Upper lobe of left lung (tissue), 4 donors: ENCODE measurements around the gene ZNF155.

Source experiments
- CTCF ChIP-seq, 6 experiments: fragments of 450-650 bp in 4 of 6; fragments of 200-600 bp in 2 of 6; sonication (generic) in 2 of 6; IDR thresholded peaks; one replicate each; pipeline ENCODE4 v1.5.1; 2016 to 2019; ENCODE audit warnings: antibody characterized with exemption in 6 of 6
- EP300 ChIP-seq, 4 donors: sonication (generic); formaldehyde crosslinking; IDR thresholded peaks; one replicate each; pipeline ENCODE4 v1.5.1; 2017; ENCODE audit warnings: antibody characterized with exemption in 4 of 4, control low read depth in 2 of 4
- POLR2A ChIP-seq, 4 donors: fragments of 450-650 bp; IDR thresholded peaks; one replicate each; pipeline ENCODE4 v1.5.1; 2016 to 2017; ENCODE audit warnings: antibody characterized with exemption in 4 of 4, mild to moderate bottlenecking in 2 of 4

DNA sequence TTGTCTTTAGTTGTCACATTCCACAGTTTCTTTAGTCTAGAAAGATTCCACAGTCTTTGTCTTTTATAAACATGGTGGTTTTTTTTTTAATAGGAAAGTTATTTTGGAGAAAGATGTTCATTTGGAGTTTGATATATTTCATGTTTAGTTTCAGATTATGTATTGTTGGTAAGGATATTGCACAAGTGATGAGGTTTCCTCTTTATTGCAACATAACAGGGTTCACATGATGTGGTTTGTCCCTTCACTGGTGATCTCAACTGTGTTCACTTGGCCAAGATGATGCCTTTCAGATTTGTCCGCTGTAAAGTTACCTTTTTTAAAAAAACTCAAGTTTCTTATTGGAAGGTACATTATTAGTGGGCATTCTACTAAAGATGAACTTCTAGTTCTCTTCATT is 22.0 kb downstream of the ZNF155 start:
- TF ChIP-seq CTCF (IDR thresholded peaks at IDR 0.05) (no peak), POLR2A (IDR thresholded peaks at IDR 0.05) (no peak), EP300 (IDR thresholded peaks at IDR 0.05) (no peak)
